Muscle of back (tissue), 11 donors: ENCODE measurements around the gene CNBP. TPM values are rescaled to one million over a fixed set of nuclear protein-coding genes. Genes with fewer than 3 reads are reported as not detected.
A peak's percentile ranks its signal among the peaks of the same experiment; 100 is the strongest.
"Not testable (repeated sequence)": the region's sequence is repeated elsewhere in the genome, so short reads cannot be mapped to it uniquely, and the experiment has no call there.

Experiments
- DNase-seq, 3 donors: peaks; one replicate each; pipeline versions ENCODE4 v3.0.0 to v3.0.0-alpha.2; 2013
- polyA plus RNA-seq, 10 donors: library from polyadenylated mRNA; unstranded; fragments of 120-200 nt; gene quantifications; one replicate each; pipeline ENCODE4 v1.2.1, GENCODE V29; 2013; ENCODE audit not compliant: insufficient read length in 10 of 10

Gene CNBP
- polyA plus RNA-seq, 10 donors: 298 to 344 (median 319) TPM

DNA sequence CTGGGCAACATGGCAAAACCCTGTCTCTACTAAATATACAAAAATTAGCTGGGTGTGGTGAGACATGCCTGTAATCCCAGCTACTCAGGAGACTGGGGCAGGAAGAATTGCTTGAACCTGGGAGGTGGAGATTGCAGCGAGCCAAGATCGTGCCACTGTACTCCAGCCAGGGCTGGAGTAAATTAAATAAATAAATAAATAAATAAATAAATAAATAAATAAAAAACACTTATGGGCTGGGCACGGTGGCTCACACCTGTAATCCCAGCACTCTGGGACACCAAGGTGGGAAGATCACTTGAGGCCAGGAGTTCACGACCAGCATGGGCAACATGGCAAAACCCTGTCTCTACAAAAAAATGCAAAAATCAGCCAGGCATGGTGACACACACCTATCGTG is 42.7 kb downstream of the CNBP start:
- DNase-seq: not testable (repeated sequence)

- DNase-seq: no peak
Measured at GRCh38 chr3:129139911-129140310, 43.8 kb downstream of the CNBP start.

DNA sequence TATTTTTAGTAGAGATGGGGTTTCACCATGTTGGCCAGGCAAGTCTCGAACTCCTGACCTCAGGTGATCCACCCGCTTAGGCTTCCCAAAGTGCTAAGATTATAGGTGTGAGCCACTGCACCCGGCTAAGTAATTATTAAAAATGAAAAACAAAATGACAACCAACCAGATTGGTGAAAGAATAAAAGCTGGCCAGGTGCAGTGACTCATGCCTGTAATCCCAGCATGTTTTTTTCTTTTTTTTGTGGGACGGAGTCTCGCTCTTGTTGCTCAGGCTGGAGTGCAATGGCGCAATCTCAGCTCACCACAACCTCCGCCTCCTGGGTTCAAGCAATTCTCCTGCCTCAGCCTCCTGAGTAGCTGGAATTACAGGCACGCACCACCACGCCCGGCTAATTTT is 47.4 kb downstream of the CNBP start:
- not testable (repeated sequence) for DNase-seq

DNA sequence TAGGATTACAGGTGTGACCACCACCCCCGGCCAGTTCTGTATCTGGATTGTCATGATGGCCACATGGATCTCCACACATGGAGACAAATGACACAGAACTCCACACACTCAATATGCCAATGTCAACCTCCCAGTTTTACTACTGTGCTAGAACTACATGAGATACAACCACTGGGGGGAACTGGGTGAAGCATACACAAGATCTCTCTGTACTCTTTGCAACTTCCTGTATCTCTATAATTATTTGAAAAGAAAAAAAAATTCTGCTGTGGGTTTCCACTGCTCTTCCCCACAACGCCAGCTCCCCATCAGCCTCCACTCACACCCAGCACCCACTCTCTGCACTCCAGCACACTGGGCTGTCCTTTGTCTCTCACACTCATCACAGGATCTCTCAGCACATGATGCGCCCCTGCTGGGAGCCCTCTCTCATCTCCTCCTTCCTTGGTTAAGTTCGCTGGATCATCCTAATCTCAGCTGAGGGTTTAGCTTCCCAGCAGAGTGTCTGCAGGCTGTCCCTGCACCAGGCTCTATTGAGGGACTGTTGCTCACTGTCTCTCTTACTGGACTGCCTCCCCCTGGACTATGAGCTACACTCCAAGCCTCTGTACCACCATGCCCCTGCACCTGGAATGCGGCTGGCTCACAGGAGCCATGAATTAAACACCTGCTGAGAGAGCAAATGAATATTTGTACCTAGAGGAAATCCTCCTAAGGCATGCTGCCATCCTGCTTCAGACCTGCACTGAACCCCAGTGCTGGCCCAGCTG is 51.4 kb downstream of the CNBP start:
- DNase-seq: no peak

GRCh38 chr3:129131465-129132088 is 52.1 kb downstream of the CNBP start:
- no peak for DNase-seq

- DNase-seq: no peak
Measured at GRCh38 chr3:129130291-129130813, 53.3 kb downstream of the CNBP start.

DNA sequence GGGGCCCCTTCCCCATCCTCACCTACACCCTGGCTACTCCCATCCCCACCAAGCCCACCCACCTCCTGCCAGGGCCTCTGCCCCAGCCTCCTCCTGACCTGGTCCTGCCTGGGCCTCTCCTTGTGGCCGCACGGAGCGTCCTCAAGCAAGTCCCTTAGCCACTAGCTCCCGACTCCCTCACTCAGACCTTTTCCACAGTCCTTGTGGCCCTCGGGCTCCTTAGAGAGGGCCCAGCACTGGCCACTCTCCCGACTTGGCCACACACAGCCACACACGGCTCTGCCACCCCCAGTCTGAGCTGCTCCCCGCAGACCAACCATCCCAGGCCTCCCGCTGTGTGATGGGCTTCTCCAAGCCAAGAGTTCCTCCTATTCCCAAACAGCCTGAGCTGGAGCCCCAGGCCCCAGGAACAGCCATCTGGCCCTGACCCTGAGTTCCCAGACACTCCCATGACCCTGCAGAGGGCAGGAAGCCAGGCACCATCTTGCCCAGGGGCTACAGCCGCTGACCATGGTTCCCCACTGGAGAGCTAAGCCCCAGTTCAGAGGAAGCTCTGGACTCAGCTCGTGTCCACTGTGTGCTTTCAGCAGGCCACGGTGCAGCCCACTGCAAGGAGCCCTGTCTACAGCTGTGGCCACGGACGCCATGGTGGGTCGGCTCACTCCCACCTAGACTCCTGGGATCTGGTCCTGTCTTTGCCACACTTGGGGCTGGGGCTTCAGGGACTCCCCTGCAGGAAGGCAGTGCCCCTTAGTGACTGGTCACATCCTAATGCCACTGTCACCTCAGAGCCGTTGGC is 55.1 kb downstream of the CNBP start:
- DNase-seq: no peak

GRCh38 chr3:129126726-129127280 is 56.9 kb downstream of the CNBP start:
- no peak for DNase-seq

GRCh38 chr3:129123314-129124060 is 60.2 kb downstream of the CNBP start:
- peak in 1 of 3 donors; percentile 9 for DNase-seq

GRCh38 chr3:129122412-129123011 is 61.2 kb downstream of the CNBP start:
- peak in 2 of 3 donors; percentile 55 to 83 for DNase-seq

GRCh38 chr3:129121792-129122411 is 61.8 kb downstream of the CNBP start, which contains the start of gene RAB43:
RAB43 (minus strand) TSS chr3:129121804; CDS start chr3:129121489, 315 bp downstream.
- DNase-seq: peak; percentile 80 to 95 (median 91)

GRCh38 chr3:129121016-129121791 is 62.5 kb downstream of the CNBP start:
- DNase-seq: peak in 2 of 3 donors; percentile 38 to 73

GRCh38 chr3:129120254-129121004 is 63.3 kb downstream of the CNBP start:
- peak; percentile 82 to 93 (median 88) for DNase-seq

DNA sequence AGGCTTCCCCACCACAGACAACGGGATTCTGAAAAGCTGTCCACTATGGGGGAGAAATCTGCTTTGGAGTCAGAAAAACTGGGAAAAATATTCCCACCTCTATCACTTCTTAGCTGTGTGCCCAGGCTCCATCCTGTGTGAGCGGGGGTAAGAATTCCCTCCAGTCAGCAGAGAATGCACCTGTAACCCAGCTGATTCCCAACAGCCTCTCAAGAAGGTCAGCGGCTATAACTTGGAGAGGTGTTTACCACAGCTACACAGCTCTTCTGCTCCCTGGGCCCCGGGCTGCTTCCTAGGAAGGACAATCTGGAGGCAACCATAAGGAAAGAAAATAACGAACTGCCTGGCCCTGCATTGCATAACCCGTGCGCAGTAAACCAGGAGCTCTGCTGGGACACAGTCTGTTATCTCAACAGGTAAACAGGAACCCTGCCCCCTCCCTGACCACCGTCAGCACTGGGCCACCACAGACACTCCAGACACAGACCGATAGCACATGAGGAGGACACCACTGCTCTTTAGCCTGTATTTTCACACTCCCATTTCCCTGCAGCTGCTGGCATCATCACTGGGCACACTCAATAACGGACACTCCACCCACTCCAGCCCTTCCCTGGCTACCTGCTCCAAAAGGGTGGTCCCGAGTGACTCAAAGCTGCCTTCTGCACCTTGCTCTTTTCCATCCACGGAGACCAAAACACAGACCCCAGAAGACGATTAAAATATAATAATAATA is 64.2 kb downstream of the CNBP start:
- no peak for DNase-seq

GRCh38 chr3:129118745-129119144 is 65.0 kb downstream of the CNBP start:
- DNase-seq: no peak
